A549 (cell line): ENCODE results near the gene INO80. TPM values are rescaled to one million over a fixed set of nuclear protein-coding genes. Genes with fewer than 3 reads are reported as not detected.
A peak's percentile ranks its signal among the peaks of the same experiment; 100 is the strongest.

Experiments
- ATAC-seq, 2 experiments: fragments of 200-7000 bp in 1 of 2; fragments of >200 bp in 1 of 2; cut with Nextera tagmentation in 1 of 2; cut with Tn5 transposase in 1 of 2; 3 replicates each; pipeline versions ENCODE4 v1.8.0 to v1.9.1; 2018 to 2020; ENCODE audit warnings: mild to moderate bottlenecking in 1 of 2, moderate library complexity in 1 of 2
- CTCF ChIA-PET: fragments of 300-600 bp; sonication (Branson Sonifier 250); formaldehyde crosslinking; extraction: SDS; loops from one replicate; lab custom pipeline; 2021; ENCODE audit warnings: antibody characterized with exemption, inconsistent platforms; lab: Yijun Ruan, JAX
- POLR2A ChIA-PET: fragments of 350-600 bp; formaldehyde crosslinking; extraction: SDS; loops from one replicate; lab custom pipeline; 2021; ENCODE audit warnings: antibody characterized with exemption, inconsistent platforms; lab: Yijun Ruan, JAX
- DNase-seq, 2 experiments: peaks; one replicate each; pipeline versions ENCODE4 v3.0.0 to v3.0.0-alpha.2; 2011 to 2016; ENCODE audit warnings: low read depth in 1 of 2, low spot score in 1 of 2
- FAIRE-seq: peaks from 2 replicates; lab custom pipeline; 2011; peaks lifted over from hg19 to GRCh38; lab: Jason Lieb, UNC
- H3K27ac ChIP-seq, 2 experiments: fragments of >200 bp; sonication (Bioruptor Twin); formaldehyde crosslinking; 3 replicates each; pipeline ENCODE4 v1.5.1; 2016 to 2017
- H3K4me1 ChIP-seq: fragments of >200 bp; sonication (Bioruptor Twin); formaldehyde crosslinking; 3 replicates; pipeline ENCODE4 v1.6.1; 2016
- H3K4me2 ChIP-seq: fragments of >200 bp; sonication (Bioruptor Twin); formaldehyde crosslinking; 3 replicates; pipeline ENCODE4 v1.6.1; 2016
- H3K4me3 ChIP-seq: fragments of >200 bp; sonication (Bioruptor Twin); formaldehyde crosslinking; 3 replicates; pipeline ENCODE4 v1.5.1; 2016
- H3K9me3 ChIP-seq: fragments of >200 bp; sonication (Bioruptor Twin); formaldehyde crosslinking; 3 replicates; pipeline ENCODE4 v1.6.1; 2016
- CBX2 ChIP-seq: fragments of 200-600 bp; sonication (generic); IDR thresholded peaks from 2 replicates; pipeline ENCODE4 v1.6.1; 2016; ENCODE audit warnings: low read depth, mild to moderate bottlenecking, borderline replicate concordance
- CEBPB ChIP-seq, 2 experiments: fragments of >200 bp in 1 of 2; sonication (Bioruptor Twin) in 1 of 2; formaldehyde crosslinking in 1 of 2; IDR thresholded peaks; 2 replicates each; pipeline ENCODE4 v1.6.1; 2012 to 2016
- CHD4 ChIP-seq: fragments of 200-600 bp; sonication (generic); IDR thresholded peaks from 2 replicates; pipeline ENCODE4 v1.6.1; 2016; ENCODE audit warnings: antibody characterized with exemption, mild to moderate bottlenecking, borderline replicate concordance
- EHF ChIP-seq: fragments of 250-450 bp; sonication (Bioruptor Pico); IDR thresholded peaks from 2 replicates; pipeline ENCODE4 v1.5.0; 2020; ENCODE audit warnings: mild to moderate bottlenecking
- EHMT2 ChIP-seq: fragments of 200-600 bp; sonication (generic); IDR thresholded peaks from 2 replicates; pipeline ENCODE4 v1.6.1; 2016; ENCODE audit warnings: antibody characterized with exemption, low read depth, mild to moderate bottlenecking, moderate library complexity
- EP300 ChIP-seq, 2 experiments: fragments of >200 bp; sonication (Bioruptor Twin); formaldehyde crosslinking; IDR thresholded peaks; 2 replicates in 1 of 2; 3 replicates in 1 of 2; pipeline ENCODE4 v1.6.1; 2016 to 2017
- GATA3 ChIP-seq: IDR thresholded peaks from 2 replicates; pipeline ENCODE4 v1.6.1; 2012; ENCODE audit warnings: borderline replicate concordance
- HDAC2 ChIP-seq: fragments of 200-600 bp; sonication (generic); IDR thresholded peaks from 2 replicates; pipeline ENCODE4 v1.6.1; 2016
- HES2 ChIP-seq: fragments of >200 bp; sonication (Bioruptor Twin); formaldehyde crosslinking; IDR thresholded peaks from 2 replicates; pipeline ENCODE4 v1.6.1; 2016
- HOXA7 ChIP-seq: fragments of 250-450 bp; sonication (Bioruptor Pico); IDR thresholded peaks from 2 replicates; pipeline ENCODE4 v1.5.0; 2020; ENCODE audit warnings: mild to moderate bottlenecking, moderate library complexity
- HOXB13 ChIP-seq: fragments of 250-450 bp; sonication (Bioruptor Pico); IDR thresholded peaks from 2 replicates; pipeline ENCODE4 v1.5.0; 2020; ENCODE audit warnings: low read depth, mild to moderate bottlenecking, moderate library complexity
- JUNB ChIP-seq: fragments of >200 bp; sonication (Bioruptor Twin); formaldehyde crosslinking; IDR thresholded peaks from 2 replicates; pipeline ENCODE4 v1.6.1; 2016
- MAFK ChIP-seq: fragments of 450-650 bp; IDR thresholded peaks from 2 replicates; pipeline ENCODE4 v1.6.1; 2014; ENCODE audit not compliant: partially characterized antibody
- MAX ChIP-seq: IDR thresholded peaks from 2 replicates; pipeline ENCODE4 v1.6.1; 2012
- NFE2L2 ChIP-seq: fragments of 150-350 bp; conservative IDR thresholded peaks from 2 replicates; pipeline ENCODE4 v1.6.1; 2014; ENCODE audit warnings: low read length
- NPAS2 ChIP-seq: fragments of 250-450 bp; sonication (Bioruptor Pico); IDR thresholded peaks from 2 replicates; pipeline ENCODE4 v1.8.0; 2022; ENCODE audit warnings: mild to moderate bottlenecking, moderate library complexity, borderline replicate concordance
- PHF8 ChIP-seq: fragments of 200-600 bp; sonication (generic); IDR thresholded peaks from 2 replicates; pipeline ENCODE4 v1.6.1; 2016; ENCODE audit warnings: low read depth, mild to moderate bottlenecking, antibody characterized with exemption, moderate library complexity, borderline replicate concordance
- RFX5 ChIP-seq: fragments of 450-650 bp; IDR thresholded peaks from 2 replicates; pipeline ENCODE4 v1.7.1; 2014; ENCODE audit warnings: antibody characterized with exemption, mild to moderate bottlenecking, moderate library complexity
- TP53 ChIP-seq: fragments of 250-450 bp; sonication (Bioruptor Pico); IDR thresholded peaks from 2 replicates; pipeline ENCODE4 v1.5.0; 2021; ENCODE audit warnings: mild to moderate bottlenecking, moderate library complexity
- ZC3H11A ChIP-seq: fragments of 450-650 bp; IDR thresholded peaks from 2 replicates; pipeline ENCODE4 v1.6.1; 2014; ENCODE audit warnings: antibody characterized with exemption, mild to moderate bottlenecking
- ZFP36 ChIP-seq: fragments of 450-650 bp; IDR thresholded peaks from 2 replicates; pipeline ENCODE4 v1.6.1; 2014; ENCODE audit warnings: borderline replicate concordance; ENCODE audit not compliant: partially characterized antibody
- ZNF302 ChIP-seq: fragments of 250-450 bp; sonication (Bioruptor Pico); IDR thresholded peaks from 2 replicates; pipeline ENCODE4 v1.9.0; 2021; ENCODE audit warnings: inconsistent platforms, mild to moderate bottlenecking, moderate library complexity
- ZSCAN20 ChIP-seq: fragments of 250-450 bp; sonication (Bioruptor Pico); IDR thresholded peaks from 2 replicates; pipeline ENCODE4 v1.8.0; 2022; ENCODE audit warnings: mild to moderate bottlenecking, moderate library complexity
- WGBS: methylation state at CpG from one replicate; pipeline ENCODE4 v1.1.6; 2017; ENCODE audit errors: missing lambda C conversion rate; 5-methylcytosine and 5-hydroxymethylcytosine counted together
- polyA plus RNA-seq, 4 experiments: library from polyadenylated mRNA; depleted of rRNA in 3 of 4; stranded (reverse); fragments of >200 nt; fragmentation: RNase III in 1 of 4; extraction: RNeasy Plus Mini Kit Qiagen cat#74134 plus additional on column Dnase treatment in 1 of 4; gene quantifications; 2 replicates in 3 of 4; 3 replicates in 1 of 4; pipeline ENCODE4 v1.2.3, GENCODE V29; 2011 to 2017
- TF ChIP-seq, protein P1 (sequence below): fragments of >200 bp; sonication (Bioruptor Twin); formaldehyde crosslinking; IDR thresholded peaks from 3 replicates; pipeline ENCODE4 v1.5.1; 2016

Gene INO80
- polyA plus RNA-seq, 2 of the 4 experiments (the other 2 are of a cell fraction) = 6.7 to 10.9 TPM

GRCh38 chr15:41124058-41124457 lies 8.0 kb upstream of the INO80 start:
- FAIRE-seq (no peak), DNase-seq (no peak), ATAC-seq (no peak)
- TF ChIP-seq HDAC2 (no peak), ZSCAN20 (no peak), RFX5 (no peak), CBX2 (no peak), ZC3H11A (no peak), JUNB (no peak), CHD4 (no peak), NPAS2 (CRISPR knock-in tag) (no peak), HES2 (no peak), NFE2L2 (no peak), ZNF302 (CRISPR knock-in tag) (no peak), EHF (CRISPR knock-in tag) (no peak), EHMT2 (no peak), GATA3 (no peak)
- TF ChIP-seq, protein P1, sequence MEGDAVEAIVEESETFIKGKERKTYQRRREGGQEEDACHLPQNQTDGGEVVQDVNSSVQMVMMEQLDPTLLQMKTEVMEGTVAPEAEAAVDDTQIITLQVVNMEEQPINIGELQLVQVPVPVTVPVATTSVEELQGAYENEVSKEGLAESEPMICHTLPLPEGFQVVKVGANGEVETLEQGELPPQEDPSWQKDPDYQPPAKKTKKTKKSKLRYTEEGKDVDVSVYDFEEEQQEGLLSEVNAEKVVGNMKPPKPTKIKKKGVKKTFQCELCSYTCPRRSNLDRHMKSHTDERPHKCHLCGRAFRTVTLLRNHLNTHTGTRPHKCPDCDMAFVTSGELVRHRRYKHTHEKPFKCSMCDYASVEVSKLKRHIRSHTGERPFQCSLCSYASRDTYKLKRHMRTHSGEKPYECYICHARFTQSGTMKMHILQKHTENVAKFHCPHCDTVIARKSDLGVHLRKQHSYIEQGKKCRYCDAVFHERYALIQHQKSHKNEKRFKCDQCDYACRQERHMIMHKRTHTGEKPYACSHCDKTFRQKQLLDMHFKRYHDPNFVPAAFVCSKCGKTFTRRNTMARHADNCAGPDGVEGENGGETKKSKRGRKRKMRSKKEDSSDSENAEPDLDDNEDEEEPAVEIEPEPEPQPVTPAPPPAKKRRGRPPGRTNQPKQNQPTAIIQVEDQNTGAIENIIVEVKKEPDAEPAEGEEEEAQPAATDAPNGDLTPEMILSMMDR = no peak
- WGBS = 96% methylated on average over 5 of the region's 5 CpGs
- Histone ChIP-seq H3K4me1 (peaks cover 28% of the 10 kb centered on the region), H3K4me3 (no peak overlapping the region), H3K27ac (no peak overlapping the region), H3K9me3 (no peaks in the 10 kb centered on the region), H3K4me2 (no peak overlapping the region)
- ChIA-PET POLR2A (no interaction called here), CTCF (no interaction called here)

GRCh38 chr15:41122849-41123248 lies 6.8 kb upstream of the INO80 start:
- ATAC-seq (no peak), FAIRE-seq (no peak), DNase-seq (no peak)
- H3K4me3 ChIP-seq = no peak overlapping the region
- no peaks in the 10 kb centered on the region for H3K9me3 ChIP-seq
- no peak overlapping the region for H3K27ac ChIP-seq
- POLR2A ChIA-PET = no interaction called here
- H3K4me1 ChIP-seq = peaks cover 16% of the 10 kb centered on the region; the same call in 2 of the 3 replicates
- no peak for TF ChIP-seq MAFK
- no peak for TF ChIP-seq GATA3
- TF ChIP-seq, all 56 proteins: peak for 0
- 74% methylated on average over 2 of the region's 2 CpGs for WGBS
- CTCF ChIA-PET = no interaction called here
- no peak overlapping the region for H3K4me2 ChIP-seq

GRCh38 chr15:41121951-41122350 lies 5.9 kb upstream of the INO80 start:
- Histone ChIP-seq H3K27ac (no peak overlapping the region), H3K9me3 (no peaks in the 10 kb centered on the region), H3K4me3 (no peak overlapping the region), H3K4me1 (peaks cover 20% of the 10 kb centered on the region; the same call in 2 of the 3 replicates), H3K4me2 (no peak overlapping the region)
- ChIA-PET POLR2A (no interaction called here), CTCF (interaction anchor here (0.5 kb wide), 1 partner anchor 86 kb away, joined by 5 read pairs; no protein-coding TSS in a partner anchor)
- no peak for FAIRE-seq
- no peak for TF ChIP-seq HOXA7 (CRISPR knock-in tag)
- no peak for TF ChIP-seq CEBPB (IDR thresholded peaks at IDR 0.05)
- no peak for TF ChIP-seq EP300 (IDR thresholded peaks at IDR 0.05)
- TF ChIP-seq MAX = no peak
- TF ChIP-seq GATA3 = no peak
- no peak for TF ChIP-seq ZNF302 (CRISPR knock-in tag)
- TF ChIP-seq HOXB13 = no peak
- no peak for TF ChIP-seq JUNB
- DNase-seq = no peak
- 90% methylated on average over 5 of the region's 5 CpGs for WGBS
- no peak for ATAC-seq

DNA sequence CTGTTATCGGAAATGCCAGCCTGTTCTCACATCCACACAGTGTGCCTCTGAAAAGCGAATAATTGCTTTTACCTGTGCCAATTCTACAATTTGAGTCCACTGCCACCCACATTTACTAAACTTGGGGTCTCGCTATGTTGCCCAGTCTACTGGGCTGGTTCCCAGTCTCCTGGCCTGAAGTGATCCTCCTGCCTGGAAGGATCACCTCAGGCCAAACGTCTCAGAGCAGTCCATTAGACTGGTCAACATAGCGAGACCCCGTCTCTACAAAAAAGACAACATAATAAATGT lies 827 bp upstream of the INO80 start:
- Histone ChIP-seq H3K27ac (peak overlapping the region; percentile 100), H3K4me2 (peak overlapping the region; percentile 80)
- TF ChIP-seq PHF8 (0 out of 2 replicates have a peak, but pooled peaks have one; percentile 4), HDAC2 (no peak), TP53 (0 out of 2 replicates have a peak, but pooled peaks have one; percentile 50), ZFP36 (no peak)
- TF ChIP-seq, all 56 proteins: peak for 2
- 83% methylated on average over 6 of the region's 6 CpGs for WGBS
- Histone ChIP-seq H3K9me3 (no peaks in the 10 kb centered on the region), H3K4me3 (peak overlapping the region; percentile 82), H3K4me1 (peaks cover 10% of the 10 kb centered on the region; the same call in 1 of the 3 replicates)
- ChIA-PET POLR2A (interaction anchor here (0.9 to 1.4 kb wide), 3 partner anchors 9 to 133 kb away, joined by 4 to 7 read pairs (median 6); partner anchors contain the start of genes CHP1 and EXD1), CTCF (no interaction called here)
- no peak for DNase-seq
- no peak for ATAC-seq
- FAIRE-seq = no peak
